Esophagus (tissue), 2 donors: Measurements from ENCODE around the gene DSC2. TPM values are rescaled to one million over a fixed set of nuclear protein-coding genes. Genes with fewer than 3 reads are reported as not detected.

ENCODE experiments used
- H3K27ac ChIP-seq, 2 donors: one replicate each; pipeline ENCODE4 v1.5.1; 2013; ENCODE audit warnings: low read depth in 2 of 2, mild to moderate bottlenecking in 2 of 2, inconsistent platforms in 1 of 2, low read length in 1 of 2, moderate library complexity in 1 of 2
- H3K27me3 ChIP-seq, 2 donors: one replicate each; pipeline ENCODE4 v1.6.1; 2013; ENCODE audit warnings: low read length in 2 of 2, control low read depth in 1 of 2, mild to moderate bottlenecking in 1 of 2; ENCODE audit not compliant: insufficient read depth in 2 of 2, control insufficient read depth in 1 of 2
- H3K36me3 ChIP-seq, 2 donors: one replicate each; pipeline ENCODE4 v1.6.1; 2013; ENCODE audit warnings: low read length in 1 of 2; ENCODE audit not compliant: control insufficient read depth in 2 of 2, insufficient read depth in 2 of 2
- H3K4me1 ChIP-seq, 2 donors: one replicate each; pipeline ENCODE4 v1.6.1; 2013; ENCODE audit warnings: low read length in 1 of 2; ENCODE audit not compliant: control insufficient read depth in 2 of 2, insufficient read depth in 2 of 2
- H3K4me3 ChIP-seq, 2 donors: one replicate each; pipeline ENCODE4 v1.5.1; 2013; ENCODE audit warnings: low read length in 2 of 2, mild to moderate bottlenecking in 2 of 2, low read depth in 1 of 2, moderate library complexity in 1 of 2
- H3K9me3 ChIP-seq, 2 donors: one replicate each; pipeline ENCODE4 v1.6.1; 2013; ENCODE audit warnings: mild to moderate bottlenecking in 2 of 2, low read depth in 1 of 2, low read length in 1 of 2, moderate library complexity in 1 of 2; ENCODE audit not compliant: control insufficient read depth in 2 of 2, insufficient read depth in 1 of 2
- WGBS, 2 donors: extraction: QIAGEN DNeasy Blood & Tissue Kit; methylation state at CpG; one replicate each; pipeline ENCODE4 v1.1.7; 2013; 5-methylcytosine and 5-hydroxymethylcytosine counted together
- polyA plus RNA-seq, 2 donors: library from polyadenylated mRNA; stranded (reverse); fragments of 200-250 nt; gene quantifications; one replicate each; pipeline ENCODE4 v1.2.3, GENCODE V29; 2013
- donor health status: healthy with polysubstance abuse.
- donor health status: Bipolar disorder and iron deficiency.

The DSC2 gene
- polyA plus RNA-seq, 2 donors, result 63.5 to 123 TPM

DNA sequence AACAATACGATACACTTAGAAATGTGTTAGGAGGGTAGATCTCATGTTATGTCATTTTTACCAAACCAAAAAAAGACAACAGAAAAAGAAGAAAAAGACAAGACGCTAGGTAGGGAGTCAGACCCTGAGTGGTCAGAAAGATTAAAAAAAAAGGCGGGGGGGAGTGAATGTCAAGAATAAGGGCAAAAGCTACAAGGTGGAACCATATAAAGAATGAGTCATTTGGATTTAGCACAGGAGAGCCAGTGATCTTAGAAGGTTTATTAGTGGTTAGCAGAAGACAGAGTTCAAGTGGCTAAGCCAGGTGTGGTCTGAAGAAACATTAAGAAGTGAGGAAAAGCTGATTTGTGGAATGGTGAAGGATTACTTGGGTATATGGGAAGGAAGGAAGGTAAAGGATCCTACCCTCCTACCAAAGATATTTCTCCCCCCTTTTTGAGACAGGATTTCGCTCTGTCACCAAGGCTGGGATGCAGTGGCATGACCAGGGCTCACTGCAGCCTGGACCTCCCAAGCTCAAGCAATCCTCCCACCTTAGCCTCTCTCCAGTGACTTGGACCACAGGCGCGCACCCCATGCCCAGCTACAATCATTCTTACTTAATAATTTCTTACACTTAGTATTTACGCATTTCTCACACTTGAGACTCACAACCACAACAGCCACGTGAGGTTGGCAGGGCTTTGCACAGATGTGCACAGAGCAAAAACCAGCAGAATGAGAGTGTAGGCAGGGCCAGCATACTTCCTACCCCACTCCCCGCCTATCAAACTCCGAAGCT, 2.6 kb downstream of the DSC2 start:
- Histone ChIP-seq H3K4me3 (peak overlapping the region; percentile 36 to 93), H3K36me3 (no peaks in the 10 kb centered on the region), H3K27me3 (no peaks in the 10 kb centered on the region), H3K27ac (peak overlapping the region; percentile 62 to 91), H3K4me1 (peaks cover 0 to 3% of the 10 kb centered on the region in 2 donors), H3K9me3 (no peaks in the 10 kb centered on the region)
- WGBS, 2 donors, result 76 to 83% methylated on average over 10 of the region's 10 CpGs

DNA sequence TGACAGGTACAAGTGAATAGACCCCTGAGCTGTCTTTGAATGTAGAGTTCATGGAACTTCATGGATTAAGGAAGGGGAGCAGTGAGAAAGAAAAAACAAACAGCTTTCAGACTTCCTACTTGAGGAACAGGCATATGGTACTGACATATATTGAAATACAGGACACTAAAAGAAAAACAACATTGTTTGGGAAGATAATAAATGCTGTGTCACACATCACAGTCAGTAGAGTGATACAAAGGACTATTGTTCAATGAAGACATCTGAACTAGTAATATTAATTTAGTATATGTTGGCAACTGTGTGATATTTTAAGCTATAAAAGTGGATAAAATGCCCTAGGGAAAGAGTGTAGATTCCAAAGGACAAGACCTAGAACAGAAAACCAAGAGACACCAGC, 3.3 kb downstream of the DSC2 start:
- Histone ChIP-seq H3K27ac (peak overlapping the region in 1 of 2 donors; percentile 37), H3K4me3 (peak overlapping the region in 1 of 2 donors; percentile 93), H3K27me3 (no peaks in the 10 kb centered on the region), H3K9me3 (no peaks in the 10 kb centered on the region), H3K4me1 (peaks cover 0 to 3% of the 10 kb centered on the region in 2 donors), H3K36me3 (no peaks in the 10 kb centered on the region)

DNA sequence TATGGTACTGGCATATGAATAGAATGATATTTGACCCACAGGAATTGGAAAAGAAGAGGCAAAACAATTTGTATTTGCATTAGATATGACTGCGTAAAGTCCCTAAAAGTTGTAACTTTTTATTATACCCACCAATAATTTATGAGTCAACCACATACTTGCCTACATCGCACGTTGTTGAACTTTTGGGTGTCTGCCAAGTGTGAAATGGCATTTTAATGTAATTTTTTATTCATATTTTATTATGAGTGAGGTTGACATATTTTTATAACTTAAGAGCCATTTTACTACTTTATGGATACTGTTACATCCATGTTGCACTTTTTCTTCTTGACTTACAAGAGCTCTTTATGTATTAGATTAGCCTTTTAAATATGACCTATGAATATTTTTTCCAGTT, 4.6 kb downstream of the DSC2 start:
- peaks cover 0 to 4% of the 10 kb centered on the region in 2 donors for H3K36me3 ChIP-seq
- H3K27ac ChIP-seq, result no peak overlapping the region
- WGBS, 2 donors, result 50 to 52% methylated on average over 3 of the region's 3 CpGs
- no peak overlapping the region for H3K4me3 ChIP-seq
- no peaks in the 10 kb centered on the region for H3K27me3 ChIP-seq
- peaks cover 0 to 3% of the 10 kb centered on the region in 2 donors for H3K4me1 ChIP-seq
- no peaks in the 10 kb centered on the region for H3K9me3 ChIP-seq

DNA sequence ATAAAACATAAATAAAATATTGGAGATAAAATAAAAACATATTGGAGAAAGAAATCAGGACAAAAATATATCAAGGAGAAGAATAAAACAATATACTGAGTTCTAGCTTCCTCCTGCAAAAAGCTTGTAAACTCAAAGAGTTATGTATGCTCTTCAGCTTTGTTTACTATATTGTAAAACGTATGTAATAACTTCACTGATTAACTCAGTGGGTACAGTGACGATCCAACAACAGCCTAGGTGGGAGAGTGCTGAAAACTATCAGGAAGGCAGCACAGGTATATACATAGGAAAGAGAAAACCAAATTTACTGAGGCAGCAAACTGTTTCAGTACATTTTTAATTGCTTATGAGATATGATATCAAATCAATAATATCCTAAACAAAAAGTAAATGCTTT, 8.3 kb downstream of the DSC2 start:
- H3K27me3 ChIP-seq, result no peaks in the 10 kb centered on the region
- no peak overlapping the region for H3K4me3 ChIP-seq
- 56 to 65% methylated on average over 2 of the region's 2 CpGs for WGBS, 2 donors
- H3K9me3 ChIP-seq, result no peaks in the 10 kb centered on the region
- no peak overlapping the region for H3K27ac ChIP-seq
- peaks cover 0 to 3% of the 10 kb centered on the region in 2 donors for H3K4me1 ChIP-seq
- peaks cover 0 to 4% of the 10 kb centered on the region in 2 donors for H3K36me3 ChIP-seq

DNA sequence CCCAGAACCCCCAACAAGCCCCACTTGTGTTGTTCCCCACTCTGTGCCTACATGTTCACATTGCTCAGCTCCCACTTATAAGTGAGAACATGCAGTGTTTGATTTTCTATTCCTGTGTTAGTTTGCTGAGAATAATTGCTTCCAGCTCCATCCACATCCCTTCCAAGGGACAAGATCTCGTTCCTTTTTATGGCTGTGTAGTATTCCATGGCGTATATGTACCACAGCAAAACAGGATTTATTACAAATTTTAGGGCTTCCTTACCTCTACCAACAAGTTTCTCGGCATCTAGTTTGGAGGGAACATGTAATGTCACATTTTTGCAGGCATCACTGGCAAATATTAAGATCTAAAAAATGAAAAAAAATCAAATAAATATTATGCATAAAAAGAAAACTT, 8.9 kb downstream of the DSC2 start:
- H3K27ac ChIP-seq, result no peak overlapping the region
- WGBS, 2 donors, result 91% methylated on average over 3 of the region's 3 CpGs
- H3K36me3 ChIP-seq, result peaks cover 0 to 4% of the 10 kb centered on the region in 2 donors
- H3K4me3 ChIP-seq, result no peak overlapping the region
- peaks cover 0 to 3% of the 10 kb centered on the region in 2 donors for H3K4me1 ChIP-seq
- no peaks in the 10 kb centered on the region for H3K9me3 ChIP-seq
- H3K27me3 ChIP-seq, result no peaks in the 10 kb centered on the region

DNA sequence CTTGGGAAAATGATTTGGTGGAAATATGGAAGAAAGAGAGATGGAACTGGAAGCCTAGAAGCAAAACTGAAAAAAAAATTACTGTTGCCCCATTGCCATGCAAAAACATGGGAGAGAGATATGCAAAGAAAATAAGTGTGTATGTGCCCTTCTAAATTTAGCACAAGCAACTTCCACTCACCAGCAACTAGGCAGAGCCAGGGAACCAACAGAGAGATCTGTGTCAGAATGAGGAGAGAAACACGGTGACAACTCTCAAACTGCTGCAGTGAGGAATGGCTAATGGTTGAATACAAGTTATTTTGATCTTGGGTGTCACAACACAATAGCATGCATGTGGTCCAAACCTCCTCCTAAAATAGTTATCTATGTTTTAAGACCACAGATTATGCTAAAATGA, 10.9 kb downstream of the DSC2 start:
- Histone ChIP-seq H3K4me1 (peaks cover 0 to 3% of the 10 kb centered on the region in 2 donors), H3K4me3 (no peak overlapping the region), H3K27me3 (no peaks in the 10 kb centered on the region), H3K9me3 (no peaks in the 10 kb centered on the region), H3K36me3 (peaks cover 0 to 4% of the 10 kb centered on the region in 2 donors), H3K27ac (no peak overlapping the region)
- WGBS, 2 donors, result 77 to 82% methylated on average over 1 of the region's 1 CpG

DNA sequence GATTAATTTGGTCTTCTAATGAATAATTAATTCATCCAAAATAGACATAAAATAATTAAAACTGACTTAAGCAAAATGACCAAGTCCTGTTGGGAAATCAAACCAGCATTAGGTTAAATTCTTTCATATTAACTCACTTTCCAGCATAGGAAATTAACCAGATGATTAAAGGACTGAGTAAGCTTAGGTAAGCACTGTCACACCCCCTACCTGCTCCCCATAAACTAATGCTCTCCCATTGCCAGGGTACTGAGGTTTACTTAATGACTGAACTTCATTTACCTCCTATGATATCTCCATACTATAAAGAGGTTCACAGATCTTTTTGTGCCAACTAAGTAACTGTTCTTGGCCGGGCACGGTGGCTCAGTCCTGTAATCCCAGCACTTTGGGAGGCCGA, 13.7 kb downstream of the DSC2 start:
- Histone ChIP-seq H3K4me3 (no peak overlapping the region), H3K27me3 (no peaks in the 10 kb centered on the region)

DNA sequence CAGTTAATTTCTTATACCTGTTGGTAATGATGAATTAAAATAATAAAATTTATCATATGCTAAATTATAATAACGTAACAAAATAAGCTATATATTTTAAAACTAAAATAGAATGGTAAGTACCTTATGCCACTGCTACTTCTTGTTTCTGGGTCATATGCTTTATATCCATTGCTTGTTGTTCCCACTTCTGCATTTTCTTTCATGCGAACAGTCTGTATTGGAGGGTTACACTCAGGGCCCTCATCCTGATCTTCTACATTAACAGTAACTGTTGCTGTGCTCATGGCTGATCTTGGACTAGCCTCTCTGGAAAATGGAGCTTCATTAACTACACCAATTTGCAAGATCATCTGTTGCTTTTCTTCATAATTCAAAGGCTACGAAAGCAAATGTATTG, 22.2 kb downstream of the DSC2 start:
- Histone ChIP-seq H3K36me3 (peaks cover 0 to 5% of the 10 kb centered on the region in 2 donors), H3K4me1 (no peaks in the 10 kb centered on the region)
- WGBS, 2 donors, result 92 to 94% methylated on average over 3 of the region's 3 CpGs

More for the DNA sequence above, 13.7 kb downstream of the DSC2 start:
- H3K9me3 ChIP-seq, result no peaks in the 10 kb centered on the region
- peaks cover 0 to 4% of the 10 kb centered on the region in 2 donors for H3K36me3 ChIP-seq
- no peaks in the 10 kb centered on the region for H3K4me1 ChIP-seq
- WGBS, 2 donors, result 90 to 91% methylated on average over 3 of the region's 3 CpGs
- H3K27ac ChIP-seq, result no peak overlapping the region

DNA sequence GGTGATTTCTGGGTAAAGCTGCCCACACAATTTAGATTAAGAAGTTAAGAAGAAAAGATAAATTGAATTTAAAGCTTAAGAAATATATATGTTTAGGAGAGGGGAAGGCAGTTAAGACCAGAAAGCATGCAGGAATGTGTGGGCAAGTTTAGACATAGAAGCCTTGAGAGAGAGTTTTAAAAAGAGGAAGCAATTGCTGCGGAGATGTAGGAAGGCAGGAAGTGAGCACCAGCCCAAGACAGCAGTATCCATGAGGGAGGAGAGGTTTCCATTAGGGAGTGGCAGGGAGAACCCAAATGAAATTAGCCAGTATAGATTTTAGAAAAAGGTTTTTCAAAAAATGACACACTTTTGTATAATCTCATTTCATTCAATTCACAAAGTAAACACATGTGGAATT, 24.3 kb downstream of the DSC2 start:
- no peaks in the 10 kb centered on the region for H3K27me3 ChIP-seq
- H3K27ac ChIP-seq, result no peak overlapping the region
- H3K4me1 ChIP-seq, result no peaks in the 10 kb centered on the region
- H3K9me3 ChIP-seq, result no peaks in the 10 kb centered on the region
- 27 to 40% methylated on average over 1 of the region's 1 CpG for WGBS, 2 donors
- no peak overlapping the region for H3K4me3 ChIP-seq
- H3K36me3 ChIP-seq, result peaks cover 0 to 7% of the 10 kb centered on the region in 2 donors

More for the DNA sequence above, 22.2 kb downstream of the DSC2 start:
- Histone ChIP-seq H3K27me3 (no peaks in the 10 kb centered on the region), H3K27ac (no peak overlapping the region), H3K4me3 (no peak overlapping the region), H3K9me3 (no peaks in the 10 kb centered on the region)

DNA sequence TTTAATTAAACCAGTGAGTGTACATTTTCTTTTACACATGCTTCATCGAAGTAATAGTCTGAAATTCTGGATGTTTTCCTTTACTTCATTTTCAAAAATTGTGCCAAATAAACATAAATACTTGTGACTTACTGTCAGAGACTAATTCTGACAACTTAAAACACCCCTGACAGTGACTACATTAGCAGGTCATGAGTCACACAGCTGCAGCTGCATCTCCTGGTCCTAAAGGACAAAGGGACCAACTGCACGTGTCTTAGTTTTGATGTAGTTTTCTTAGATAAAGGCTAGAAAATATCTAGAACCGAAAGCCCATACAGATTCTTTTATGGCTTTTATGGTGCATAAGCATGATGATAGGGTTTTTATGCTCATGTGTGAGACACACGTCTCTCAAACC, 30.0 kb downstream of the DSC2 start:
- H3K27me3 ChIP-seq, result no peaks in the 10 kb centered on the region
- H3K4me3 ChIP-seq, result no peak overlapping the region
- peaks cover 0 to 6% of the 10 kb centered on the region in 2 donors for H3K36me3 ChIP-seq
- 80 to 85% methylated on average over 4 of the region's 4 CpGs for WGBS, 2 donors
- no peaks in the 10 kb centered on the region for H3K9me3 ChIP-seq
- H3K27ac ChIP-seq, result no peak overlapping the region
- H3K4me1 ChIP-seq, result no peaks in the 10 kb centered on the region
